Lower leg skin (tissue), 4 donors: ENCODE results near the gene GABRD. TPM values are rescaled to one million over a fixed set of nuclear protein-coding genes. Genes with fewer than 3 reads are reported as not detected.

Experiments
- DNase-seq, 2 donors: peaks; one replicate each; pipeline ENCODE4 v3.0.0-alpha.2; 2019; ENCODE audit warnings: low spot score in 2 of 2
- H3K4me3 ChIP-seq: fragments of 200-600 bp; sonication (generic); 2 replicates; pipeline ENCODE4 v1.5.1; 2017; ENCODE audit warnings: mild to moderate bottlenecking, low read depth; ENCODE audit not compliant: poor library complexity, severe bottlenecking
- POLR2A ChIP-seq, 2 donors: fragments of 450-650 bp; IDR thresholded peaks; one replicate each; pipeline ENCODE4 v1.6.1; 2016 to 2017; ENCODE audit warnings: antibody characterized with exemption in 2 of 2, mild to moderate bottlenecking in 1 of 2, moderate library complexity in 1 of 2
- WGBS, 2 donors: methylation state at CpG; one replicate each; pipeline ENCODE4 v1.1.5; 2018; 5-methylcytosine and 5-hydroxymethylcytosine counted together
- intact Hi-C: fragments of 100-400 bp; cut with DNase I; formaldehyde crosslinking; loops from one replicate; pipeline ENCODE4 v1.15.0; 2023; ENCODE audit warnings: low total_unique reads
- total RNA-seq, 4 donors: library from RNA; depleted of rRNA; stranded (reverse); fragments of >200 nt; gene quantifications; one replicate each; pipeline ENCODE4 v1.1.0, GENCODE V29; 2016
- TF ChIP-seq, protein P1 (sequence below), 3 donors: fragments of 450-650 bp; IDR thresholded peaks; one replicate each; pipeline ENCODE4 v1.5.1; 2016; ENCODE audit warnings: antibody characterized with exemption in 3 of 3, mild to moderate bottlenecking in 3 of 3, moderate library complexity in 2 of 3

The GABRD gene
- total RNA-seq, 4 donors from 2014 or later: 1.1 to 5.1 (median 2.0) TPM; not detected in 1

DNA sequence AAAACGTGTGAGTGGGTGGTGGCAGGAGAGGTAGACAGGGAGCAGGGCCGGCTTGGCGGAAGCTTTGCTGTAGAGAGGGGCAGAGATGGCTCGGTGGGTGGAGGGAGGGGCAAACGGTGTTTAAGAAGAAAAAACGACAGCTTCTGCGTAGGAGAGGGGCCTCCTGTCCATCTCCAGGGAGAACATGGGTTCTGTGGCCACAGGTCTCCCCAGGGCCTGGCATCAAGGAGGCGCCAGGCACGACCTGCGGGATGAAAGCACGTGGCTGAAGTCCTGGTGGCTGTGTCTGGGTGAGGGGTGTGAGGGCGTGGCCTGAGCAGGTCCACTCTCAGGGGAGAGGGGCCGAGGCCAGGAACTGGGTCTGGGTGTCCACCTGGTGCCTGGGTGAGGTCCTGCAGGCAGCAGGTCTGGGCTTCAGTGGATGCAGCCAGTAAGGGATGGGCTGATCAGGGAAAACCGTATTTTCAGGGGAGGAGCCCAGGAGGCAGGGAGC, 30.1 kb downstream of the GABRD start:
- TF ChIP-seq POLR2A (IDR thresholded peaks at IDR 0.05): no peak
- TF ChIP-seq, protein P1, sequence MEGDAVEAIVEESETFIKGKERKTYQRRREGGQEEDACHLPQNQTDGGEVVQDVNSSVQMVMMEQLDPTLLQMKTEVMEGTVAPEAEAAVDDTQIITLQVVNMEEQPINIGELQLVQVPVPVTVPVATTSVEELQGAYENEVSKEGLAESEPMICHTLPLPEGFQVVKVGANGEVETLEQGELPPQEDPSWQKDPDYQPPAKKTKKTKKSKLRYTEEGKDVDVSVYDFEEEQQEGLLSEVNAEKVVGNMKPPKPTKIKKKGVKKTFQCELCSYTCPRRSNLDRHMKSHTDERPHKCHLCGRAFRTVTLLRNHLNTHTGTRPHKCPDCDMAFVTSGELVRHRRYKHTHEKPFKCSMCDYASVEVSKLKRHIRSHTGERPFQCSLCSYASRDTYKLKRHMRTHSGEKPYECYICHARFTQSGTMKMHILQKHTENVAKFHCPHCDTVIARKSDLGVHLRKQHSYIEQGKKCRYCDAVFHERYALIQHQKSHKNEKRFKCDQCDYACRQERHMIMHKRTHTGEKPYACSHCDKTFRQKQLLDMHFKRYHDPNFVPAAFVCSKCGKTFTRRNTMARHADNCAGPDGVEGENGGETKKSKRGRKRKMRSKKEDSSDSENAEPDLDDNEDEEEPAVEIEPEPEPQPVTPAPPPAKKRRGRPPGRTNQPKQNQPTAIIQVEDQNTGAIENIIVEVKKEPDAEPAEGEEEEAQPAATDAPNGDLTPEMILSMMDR (IDR thresholded peaks at IDR 0.05): no peak
- no peak for DNase-seq
- H3K4me3 ChIP-seq: no peak overlapping the region
- intact Hi-C loops: loop anchor here (5.0 kb wide), 1 partner anchor 92 kb away; no protein-coding TSS in a partner anchor
- 47 to 57% methylated on average over 14 of the region's 14 CpGs for WGBS, 2 donors

DNA sequence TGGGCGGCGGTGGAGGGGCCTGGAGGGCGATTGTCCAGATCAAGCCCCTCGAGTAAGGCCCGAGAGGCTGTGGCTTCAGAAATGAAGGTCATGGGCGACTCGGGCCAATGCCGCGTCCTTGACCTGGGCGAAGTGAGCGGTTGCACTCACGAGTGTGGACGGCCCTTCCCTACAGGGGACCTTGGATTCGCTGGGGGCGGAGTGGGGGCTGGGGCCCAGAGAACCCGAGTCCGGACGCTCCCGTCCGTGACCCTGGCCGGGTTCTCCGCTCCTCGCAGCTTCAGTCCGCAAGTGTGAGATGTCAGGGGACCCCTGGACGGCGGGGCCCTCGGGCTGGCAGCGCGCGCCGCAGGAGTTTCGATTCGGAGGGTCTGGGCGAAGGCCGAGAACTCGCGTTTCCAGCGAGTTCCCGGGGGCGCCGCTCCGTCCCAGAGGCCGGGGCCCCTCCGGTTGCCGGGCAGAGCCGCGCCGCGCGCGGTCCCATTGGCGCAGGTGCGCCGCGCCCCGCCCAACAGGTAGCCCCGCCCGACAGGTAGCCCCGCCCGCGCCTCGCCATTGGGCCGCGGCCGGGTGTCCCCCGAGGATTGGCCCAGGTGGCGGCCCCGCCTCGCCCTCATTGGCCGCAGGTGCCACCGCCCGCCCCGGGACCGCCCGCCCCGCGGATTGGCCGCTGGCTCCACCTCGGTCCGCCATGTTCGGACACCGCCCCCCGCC, 30.7 kb downstream of the GABRD start, which contains the start of gene PRKCZ:
Gene PRKCZ, plus strand, starts transcription at position 694 of the 714 bp plus-strand sequence. CDS start 220 bp downstream, outside the sequence.
- WGBS, 2 donors: 3 to 7% methylated on average over 24 to 52 of the region's 83 CpGs
- TF ChIP-seq, protein P1 (IDR thresholded peaks at IDR 0.05): no peak
- TF ChIP-seq POLR2A (IDR thresholded peaks at IDR 0.05): no peak
- peak; percentile 81 to 96 for DNase-seq
- peak within 1 kb of the TSS; percentile 33 for H3K4me3 ChIP-seq
- intact Hi-C loops: loop anchor here (5.0 kb wide), 1 partner anchor 93 kb away; no protein-coding TSS in a partner anchor

DNA sequence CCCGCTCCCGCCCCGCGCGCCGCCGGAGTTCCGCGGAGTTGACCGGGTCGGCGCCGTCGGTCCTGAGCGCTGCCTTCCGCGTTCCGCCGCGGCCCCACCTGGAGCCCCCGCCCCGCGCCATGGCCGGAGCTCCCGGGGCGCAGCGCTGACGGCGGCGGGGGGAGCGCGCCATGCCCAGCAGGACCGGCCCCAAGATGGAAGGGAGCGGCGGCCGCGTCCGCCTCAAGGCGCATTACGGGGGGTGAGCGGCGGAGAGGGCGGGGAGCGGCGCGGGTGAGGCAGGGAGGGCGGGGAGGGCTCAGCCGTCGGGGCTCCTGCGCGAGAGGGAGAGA, 31.3 kb downstream of the GABRD start:
- WGBS, 2 donors: 0% methylated on average over 8 of the region's 51 CpGs; no CpG with 5 or more reads in 1 of the 2 donors
- DNase-seq: no peak
- no peak for TF ChIP-seq POLR2A (IDR thresholded peaks at IDR 0.05)
- TF ChIP-seq, protein P1 (IDR thresholded peaks at IDR 0.05): no peak
- intact Hi-C loops: no loop called here
- peak overlapping the region; percentile 26 for H3K4me3 ChIP-seq

DNA sequence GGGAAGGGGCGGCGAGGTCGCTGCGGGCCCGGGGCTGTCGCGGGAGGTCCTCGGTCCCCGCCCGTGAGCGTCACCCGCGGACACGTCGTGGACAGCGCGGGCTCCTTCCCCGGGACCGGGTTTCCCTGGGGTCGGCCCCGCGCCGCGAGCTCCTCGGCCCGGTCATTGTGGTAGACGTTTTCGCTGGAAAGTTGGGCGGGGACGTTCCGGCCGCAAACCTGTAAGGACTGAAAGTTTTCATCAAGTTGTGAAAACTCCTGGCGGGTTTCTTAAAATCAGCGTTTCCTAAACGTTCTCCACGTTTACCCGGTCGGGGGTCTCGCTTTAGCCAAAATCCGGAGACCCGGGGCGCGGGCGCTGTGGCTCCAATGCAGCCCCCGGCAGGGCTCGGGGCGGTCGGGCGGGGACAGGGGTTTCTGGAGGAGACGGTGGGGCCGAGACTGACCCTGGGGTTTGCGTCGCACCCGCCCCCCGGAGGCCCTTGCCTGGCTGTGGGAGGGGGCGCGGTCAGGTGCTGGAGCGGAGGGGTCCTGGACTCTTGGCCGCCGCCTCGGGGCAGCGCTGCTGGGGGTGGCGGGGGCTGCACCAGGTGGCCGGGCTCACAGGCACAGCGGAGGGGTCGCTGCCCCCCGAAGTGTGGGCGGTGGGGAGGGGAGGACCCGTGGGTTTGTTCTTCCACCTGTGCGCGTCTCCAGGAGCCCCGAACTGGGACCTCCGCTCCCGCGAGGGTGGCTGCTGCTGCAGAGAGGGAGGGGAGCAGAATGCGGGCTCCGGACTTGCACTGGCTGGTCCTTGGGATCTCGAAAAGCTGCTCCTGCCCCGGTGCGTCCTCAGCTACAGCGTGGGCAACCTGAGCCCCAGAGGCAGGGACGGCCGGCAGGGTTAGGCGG, 31.9 kb downstream of the GABRD start:
- TF ChIP-seq, protein P1 (IDR thresholded peaks at IDR 0.05): no peak
- no peak for TF ChIP-seq POLR2A (IDR thresholded peaks at IDR 0.05)
- no peak for DNase-seq

DNA sequence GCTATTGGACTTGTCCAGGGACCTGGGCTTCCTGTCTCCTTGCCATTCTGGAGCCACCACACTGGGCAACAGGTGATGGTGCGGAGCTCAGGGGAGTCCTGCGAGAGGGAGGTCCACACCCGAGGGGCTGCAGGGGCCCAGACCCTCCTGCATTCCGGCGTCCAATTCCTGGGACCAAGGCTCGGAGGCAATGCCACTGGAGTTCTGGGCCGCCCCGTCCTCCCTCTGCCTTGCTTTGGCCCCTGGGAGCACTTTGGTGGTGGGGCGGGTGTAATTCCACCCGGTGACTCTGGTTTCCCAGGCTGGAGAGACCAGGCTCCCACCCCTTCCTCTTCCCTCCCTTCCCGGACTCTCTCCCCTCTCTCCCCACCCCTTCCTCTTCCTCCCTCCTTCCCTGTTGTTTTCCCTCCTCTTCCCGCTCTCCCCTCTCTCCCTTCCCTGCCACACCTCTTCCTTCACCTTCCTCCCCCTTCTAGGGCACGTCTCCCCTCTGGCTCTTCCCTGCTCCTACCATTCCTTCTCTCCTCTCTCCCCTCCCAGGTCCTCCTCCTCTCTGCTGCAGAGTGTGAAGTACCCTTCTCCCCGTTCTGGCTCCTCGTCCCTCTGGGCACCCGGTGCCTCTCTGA, 33.0 kb downstream of the GABRD start:
- DNase-seq: no peak
- intact Hi-C loops: no loop called here
- TF ChIP-seq, protein P1 (IDR thresholded peaks at IDR 0.05): no peak
- TF ChIP-seq POLR2A (IDR thresholded peaks at IDR 0.05): no peak
- H3K4me3 ChIP-seq: no peak overlapping the region
- WGBS, 2 donors: 63 to 68% methylated on average over 16 of the region's 16 CpGs

More for the DNA sequence above, 31.9 kb downstream of the GABRD start:
- intact Hi-C loops: no loop called here
- 13 to 19% methylated on average over 34 to 40 of the region's 84 CpGs for WGBS, 2 donors
- peak overlapping the region; percentile 26 for H3K4me3 ChIP-seq
